ENCODE data around the gene ARIH2.

ARIH2 gene

GRCh38 chr3:48929358-48930035, 10.9 kb downstream of the ARIH2 start:
- DNase-seq = no peak

GRCh38 chr3:48930590-48930989, 11.9 kb downstream of the ARIH2 start:
- DNase-seq = no peak

DNA sequence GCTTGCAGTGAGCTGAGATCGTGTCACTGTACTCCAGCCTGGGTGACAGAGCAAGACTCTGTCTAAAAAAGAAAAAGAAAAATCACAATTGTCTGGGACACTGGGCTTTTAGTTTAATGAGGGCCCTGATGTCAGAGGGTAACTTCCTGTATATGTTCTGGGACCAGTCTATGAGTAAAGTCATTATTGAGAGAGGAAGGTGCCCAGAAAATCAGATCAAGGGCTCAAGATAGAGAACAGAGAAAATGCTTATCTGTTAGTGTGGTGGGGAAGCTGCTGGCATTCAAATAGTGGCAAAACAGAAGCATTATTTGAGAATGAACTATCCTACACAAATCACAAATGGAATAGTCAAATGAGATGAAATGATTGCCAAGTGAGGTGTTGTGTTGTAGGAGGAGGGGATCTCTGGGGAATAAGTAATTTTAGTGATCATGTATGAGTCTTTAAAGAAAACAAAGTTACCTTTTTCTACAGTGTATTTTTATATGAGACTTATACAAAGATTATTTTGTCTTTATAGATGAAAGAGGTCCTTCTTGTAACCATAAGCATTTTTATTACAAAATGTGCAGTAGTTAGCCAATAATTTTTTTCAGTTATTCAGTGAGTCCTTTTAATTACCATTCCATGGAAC, 13.4 kb downstream of the ARIH2 start:
- no peak for DNase-seq

- no peak for DNase-seq
Measured at GRCh38 chr3:48934333-48934991, 15.8 kb downstream of the ARIH2 start.

GRCh38 chr3:48935530-48935929, 16.9 kb downstream of the ARIH2 start:
- no peak for DNase-seq

DNA sequence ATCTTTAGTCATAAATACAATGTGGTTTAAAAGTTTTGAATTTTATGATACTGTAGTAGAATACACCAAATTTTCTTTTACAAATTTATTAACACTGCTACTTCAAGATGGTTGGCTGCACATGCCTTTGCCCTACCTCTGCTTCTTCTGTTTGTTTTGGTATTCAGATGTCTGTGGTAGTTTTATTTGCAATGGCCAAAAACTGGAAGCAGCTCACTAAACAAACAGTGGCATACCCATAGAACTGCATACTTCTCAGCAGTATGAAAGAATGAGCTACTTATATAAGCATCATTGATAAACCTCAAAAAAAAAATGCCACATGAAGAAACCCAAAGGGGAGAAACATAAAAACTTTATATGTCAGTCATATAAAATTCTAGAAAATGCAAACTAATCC, 19.5 kb downstream of the ARIH2 start:
- no peak for DNase-seq

- no peak for DNase-seq
Measured at GRCh38 chr3:48938689-48939088, 20.0 kb downstream of the ARIH2 start.

GRCh38 chr3:48945432-48945831, 26.8 kb downstream of the ARIH2 start:
- DNase-seq = no peak

GRCh38 chr3:48945891-48946549, 27.4 kb downstream of the ARIH2 start:
- DNase-seq = no peak

DNA sequence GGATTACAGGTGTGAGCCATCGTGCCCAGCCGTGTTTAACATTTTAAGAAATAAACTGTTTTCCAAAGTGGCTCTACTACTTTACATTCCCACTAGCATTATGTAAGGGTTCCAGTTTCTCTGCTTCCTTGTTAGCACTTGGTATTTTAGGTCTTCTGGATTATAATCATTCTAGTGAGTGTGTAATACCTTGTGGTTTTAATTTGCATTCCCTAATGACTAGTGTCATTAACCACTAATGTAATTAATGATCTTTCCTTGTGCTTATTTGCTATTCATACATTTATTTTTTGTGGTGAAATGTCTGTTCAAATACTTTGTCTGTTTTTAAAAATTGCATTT, 30.7 kb downstream of the ARIH2 start:
- no peak for DNase-seq

DNA sequence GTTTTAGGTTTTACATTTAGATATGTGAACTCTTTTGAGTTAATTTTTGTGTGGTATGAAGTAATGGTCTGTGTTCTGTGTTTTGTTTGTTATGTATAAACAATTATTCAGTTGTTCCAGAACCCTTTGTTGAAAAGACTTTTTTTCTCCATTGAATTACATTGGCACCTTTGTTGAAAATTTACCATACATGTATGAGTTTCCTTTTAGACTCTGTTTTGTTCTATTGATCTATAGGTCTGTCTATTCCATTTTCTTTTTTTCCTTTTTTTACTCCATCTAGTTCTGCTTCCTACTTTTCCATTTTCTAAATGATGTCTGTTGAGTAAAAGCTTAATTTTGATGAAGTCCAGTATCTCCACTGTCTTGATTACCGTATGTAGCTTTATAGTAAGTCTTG, 31.4 kb downstream of the ARIH2 start:
- DNase-seq = no peak

- DNase-seq = no peak
Measured at GRCh38 chr3:48951764-48952163, 33.1 kb downstream of the ARIH2 start.

- DNase-seq = no peak
Measured at GRCh38 chr3:48952510-48953118, 34.0 kb downstream of the ARIH2 start.

GRCh38 chr3:48957006-48957705, 38.5 kb downstream of the ARIH2 start:
- no peak for DNase-seq

DNA sequence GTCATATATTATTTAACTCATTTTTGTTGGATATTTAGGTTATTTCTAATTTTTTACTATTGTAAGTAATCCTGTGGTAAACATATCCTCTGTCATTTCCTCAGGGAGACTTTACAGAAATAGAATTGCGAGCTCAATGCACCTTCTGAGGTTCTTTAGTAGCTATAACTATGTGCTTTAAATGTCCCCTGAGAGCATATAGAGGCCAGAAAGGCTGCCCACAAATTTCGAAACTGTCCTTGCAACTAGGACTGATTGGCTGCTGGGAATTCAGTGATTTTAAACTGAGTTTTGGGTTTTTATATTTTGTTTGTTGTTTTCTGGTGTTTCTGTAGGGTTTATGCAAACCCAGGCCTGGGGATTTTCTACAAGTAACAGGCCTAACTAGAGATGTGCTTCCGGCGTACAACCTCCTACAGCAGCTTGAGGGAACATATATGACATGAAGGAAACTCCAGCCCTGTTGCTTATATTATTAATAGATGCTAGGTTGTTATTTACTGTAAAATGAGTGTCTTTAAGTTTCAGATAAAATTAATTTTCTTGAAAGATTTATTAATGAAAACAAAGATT, 42.3 kb downstream of the ARIH2 start:
- DNase-seq = no peak

DNA sequence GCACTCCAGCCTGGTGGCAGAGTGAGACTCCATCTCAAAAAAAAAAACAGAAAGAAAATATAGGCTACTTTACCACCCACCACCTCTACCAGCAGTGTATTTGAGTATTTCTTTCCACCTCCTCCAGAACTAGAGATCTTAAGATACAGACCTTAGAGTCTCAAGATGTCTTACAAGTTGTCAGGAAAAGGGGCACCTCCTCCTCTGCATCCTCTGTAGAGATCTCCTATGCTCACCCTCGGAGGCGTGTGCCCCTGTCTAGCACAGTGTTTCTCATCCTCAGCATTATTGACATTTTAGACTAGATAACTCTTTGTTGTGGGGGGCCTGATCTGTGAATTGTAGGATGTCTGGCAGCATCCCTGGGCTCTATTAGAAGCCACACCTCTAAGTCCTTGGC, 43.7 kb downstream of the ARIH2 start:
- no peak for DNase-seq

DNA sequence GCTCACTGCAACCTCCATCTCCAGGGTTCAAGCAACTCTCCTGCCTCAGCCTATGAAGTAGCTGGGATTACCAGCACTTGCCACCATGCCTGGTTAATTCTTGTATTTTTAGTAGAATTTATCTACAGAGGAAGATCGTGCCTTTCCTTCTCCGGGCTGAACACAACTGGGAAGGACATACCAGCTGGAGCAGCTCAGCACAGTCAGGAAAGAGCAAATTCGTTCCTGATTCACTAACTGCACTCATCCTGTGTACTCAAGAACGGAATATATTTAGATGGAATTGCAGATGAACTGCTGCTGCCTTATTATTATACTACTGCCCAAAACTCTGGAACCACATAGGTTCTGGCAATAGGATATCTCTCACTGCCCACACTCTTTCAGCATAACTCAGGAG, 44.3 kb downstream of the ARIH2 start:
- no peak for DNase-seq

GRCh38 chr3:48963591-48963990, 44.9 kb downstream of the ARIH2 start:
- no peak for DNase-seq

DNA sequence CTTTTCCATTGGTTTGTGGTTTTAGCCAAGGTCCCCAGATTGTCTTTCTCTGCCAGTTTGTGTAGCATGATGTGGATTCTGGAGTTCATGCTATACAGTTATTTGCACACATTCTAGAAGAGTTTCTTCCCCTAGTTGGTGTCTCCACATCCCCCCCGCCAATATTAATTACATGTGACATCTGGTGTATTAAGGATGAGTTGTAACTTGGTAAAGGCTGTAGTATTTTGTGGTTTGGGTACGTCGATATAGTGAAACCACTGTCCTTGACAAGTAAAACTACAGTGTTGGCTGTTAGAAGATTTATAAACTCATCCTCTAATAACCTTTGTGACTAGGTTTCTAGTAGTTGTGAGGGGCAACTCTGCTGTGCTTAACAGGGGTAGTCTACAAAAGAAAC, 47.7 kb downstream of the ARIH2 start:
- DNase-seq = no peak

GRCh38 chr3:48966876-48967361, 48.3 kb downstream of the ARIH2 start:
- DNase-seq = no peak

DNA sequence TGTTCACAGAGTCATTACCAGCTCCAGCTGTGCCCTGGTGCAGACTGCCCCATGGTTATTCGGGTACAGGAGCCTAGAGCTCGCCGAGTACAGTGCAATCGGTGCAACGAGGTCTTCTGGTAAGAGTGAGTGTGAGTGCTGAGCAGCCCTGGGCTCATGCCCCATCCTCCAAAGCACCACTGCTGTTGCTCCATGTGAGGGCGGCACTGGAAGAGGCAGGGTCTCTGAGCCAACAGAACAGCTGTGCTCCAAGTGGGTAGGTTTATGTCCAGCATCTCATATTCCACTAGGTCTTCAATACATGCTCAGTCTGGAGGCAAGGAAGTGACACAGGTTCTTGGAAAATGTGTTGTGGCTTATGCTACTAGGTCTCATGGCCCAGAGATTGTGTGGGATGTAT, 51.9 kb downstream of the ARIH2 start:
- DNase-seq = no peak

GRCh38 chr3:48974076-48974864, 55.6 kb downstream of the ARIH2 start:
- no peak for DNase-seq
